ENCODE measurements around the gene ASCL1.

ASCL1 gene

DNA sequence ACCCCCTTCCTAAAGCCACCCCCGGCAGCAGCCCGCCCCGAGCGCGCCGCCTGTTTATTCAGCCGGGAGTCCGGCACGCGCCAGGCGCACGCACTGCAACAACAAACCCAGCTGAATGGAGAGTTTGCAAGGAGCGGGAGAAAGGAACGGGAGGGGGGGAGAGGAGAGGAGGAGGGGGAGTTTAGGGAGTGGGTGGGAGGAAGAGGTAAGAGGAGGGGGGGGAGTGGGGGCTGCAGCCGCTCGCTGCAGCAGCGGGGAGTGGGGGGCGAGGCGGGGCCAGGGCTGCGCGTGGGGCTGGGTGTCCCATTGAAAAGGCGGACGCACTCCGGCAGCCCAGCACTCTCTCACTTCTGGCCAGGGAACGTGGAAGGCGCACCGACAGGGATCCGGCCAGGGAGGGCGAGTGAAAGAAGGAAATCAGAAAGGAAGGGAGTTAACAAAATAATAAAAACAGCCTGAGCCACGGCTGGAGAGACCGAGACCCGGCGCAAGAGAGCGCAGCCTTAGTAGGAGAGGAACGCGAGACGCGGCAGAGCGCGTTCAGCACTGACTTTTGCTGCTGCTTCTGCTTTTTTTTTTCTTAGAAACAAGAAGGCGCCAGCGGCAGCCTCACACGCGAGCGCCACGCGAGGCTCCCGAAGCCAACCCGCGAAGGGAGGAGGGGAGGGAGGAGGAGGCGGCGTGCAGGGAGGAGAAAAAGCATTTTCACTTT is at the start of gene ASCL1:
Gene ASCL1, plus strand, starts transcription at position 336 of the 712 bp plus-strand sequence. CDS start 571 bp downstream, outside the sequence.
- in situ Hi-C loops (cut with MboI; ENCODE audit: low sequenced_read_pairs): no loop called here

DNA sequence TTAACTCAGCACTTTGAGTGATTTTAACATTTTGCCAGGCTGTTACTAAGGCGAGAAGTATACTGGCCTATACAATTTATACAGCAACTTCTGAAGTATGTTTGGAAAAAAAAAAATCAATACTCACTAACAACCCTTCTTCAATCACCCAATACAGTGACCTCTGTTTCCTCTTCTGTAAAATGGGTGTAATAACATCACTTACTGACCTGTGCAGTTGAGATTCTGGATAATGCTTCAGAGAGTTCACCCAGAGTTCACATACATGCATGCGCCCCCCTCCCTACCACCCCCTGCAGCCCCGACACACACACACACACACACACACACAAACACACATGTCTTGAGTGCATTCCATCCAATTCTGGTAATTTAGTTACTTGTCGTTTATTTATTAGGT is 49.6 kb upstream of the ASCL1 start:
- in situ Hi-C loops (cut with MboI; ENCODE audit: low sequenced_read_pairs): no loop called here

GRCh38 chr12:102910137-102910536 is 47.3 kb upstream of the ASCL1 start:
- in situ Hi-C loops (cut with MboI; ENCODE audit: low sequenced_read_pairs): no loop called here

DNA sequence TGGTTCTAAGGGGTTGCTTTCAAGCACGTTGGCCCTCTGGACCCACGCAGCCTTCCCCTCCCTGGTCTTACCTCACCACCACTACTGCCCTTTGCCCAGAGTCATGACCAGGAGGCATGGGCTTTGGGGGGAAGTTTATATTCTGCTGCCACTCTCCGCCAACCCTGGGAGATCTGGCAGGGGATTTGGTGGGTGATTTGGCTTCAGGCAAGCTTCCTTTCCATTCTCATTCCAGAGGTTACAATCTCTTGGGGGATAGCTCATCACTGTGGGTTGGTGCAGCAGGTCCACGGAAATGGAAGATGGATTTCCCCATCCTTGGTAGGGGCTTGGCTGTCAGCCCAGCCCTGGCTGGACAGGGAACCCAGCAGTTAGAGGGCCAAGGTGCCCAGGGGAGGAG is 46.7 kb upstream of the ASCL1 start:
- in situ Hi-C loops (cut with MboI; ENCODE audit: low sequenced_read_pairs): no loop called here

GRCh38 chr12:102911320-102911719 is 46.2 kb upstream of the ASCL1 start:
- in situ Hi-C loops (cut with MboI; ENCODE audit: low sequenced_read_pairs): no loop called here

DNA sequence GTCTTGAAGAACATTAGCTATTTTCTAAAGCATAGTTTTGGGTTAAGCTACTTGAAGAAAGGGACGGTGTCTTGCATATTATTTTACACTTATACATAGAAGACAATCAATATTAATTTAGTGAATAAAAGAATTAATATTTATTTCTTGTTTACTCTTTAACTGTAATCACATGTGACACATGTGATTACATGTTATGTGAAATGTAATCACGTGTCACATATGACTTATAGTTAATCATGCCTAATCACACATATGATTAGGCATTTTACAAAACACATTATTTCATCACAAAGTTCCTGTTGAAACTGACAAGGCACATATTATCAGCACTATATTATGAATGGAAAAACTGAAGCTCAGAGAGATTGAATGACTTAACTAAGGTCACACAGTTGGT is 45.2 kb upstream of the ASCL1 start:
- in situ Hi-C loops (cut with MboI; ENCODE audit: low sequenced_read_pairs): no loop called here

DNA sequence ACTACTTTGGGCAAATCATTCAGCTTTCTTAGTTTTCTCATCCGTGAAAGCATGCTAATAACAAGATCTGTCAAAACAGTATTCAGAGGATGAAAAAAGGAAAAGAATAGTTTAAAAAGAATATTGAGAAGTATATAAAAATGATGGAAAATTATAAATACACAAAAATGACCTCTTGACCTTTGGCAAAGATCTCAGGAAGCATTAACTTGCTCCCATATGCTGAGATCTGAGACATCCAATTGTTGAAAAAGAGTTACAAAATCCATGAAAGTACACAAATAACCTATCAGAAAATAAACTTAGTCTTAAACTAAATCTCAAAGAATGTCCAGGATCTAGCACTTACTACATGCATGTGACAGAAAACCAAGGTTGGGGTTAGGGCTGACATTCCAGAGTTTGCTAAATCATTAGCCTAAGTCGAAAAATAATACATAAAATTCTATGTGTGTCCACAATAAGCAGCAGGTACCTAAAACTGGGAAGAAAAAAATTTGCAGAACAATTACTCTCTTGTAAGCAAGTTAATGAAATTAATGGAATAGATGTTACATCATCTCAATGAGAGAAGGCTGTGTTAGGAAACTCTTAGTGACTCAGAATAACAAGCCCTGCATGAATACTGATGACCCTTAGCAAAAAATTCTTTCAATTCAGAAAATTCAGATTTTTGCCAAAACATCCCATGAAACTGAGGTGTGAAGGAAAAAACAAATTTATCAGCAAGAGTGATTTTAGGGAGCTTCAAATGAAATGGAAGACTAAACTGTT is 43.8 kb upstream of the ASCL1 start:
- in situ Hi-C loops (cut with MboI; ENCODE audit: low sequenced_read_pairs): no loop called here

GRCh38 chr12:102916252-102917025 is 41.0 kb upstream of the ASCL1 start:
- in situ Hi-C loops (cut with MboI; ENCODE audit: low sequenced_read_pairs): no loop called here

- in situ Hi-C loops (cut with MboI; ENCODE audit: low sequenced_read_pairs): no loop called here
Measured at GRCh38 chr12:102917026-102917787, 40.3 kb upstream of the ASCL1 start, which contains the start of gene PAH. TSS of gene PAH (minus strand) at chr12:102917244. CDS start at chr12:102917130, 114 bp downstream.

DNA sequence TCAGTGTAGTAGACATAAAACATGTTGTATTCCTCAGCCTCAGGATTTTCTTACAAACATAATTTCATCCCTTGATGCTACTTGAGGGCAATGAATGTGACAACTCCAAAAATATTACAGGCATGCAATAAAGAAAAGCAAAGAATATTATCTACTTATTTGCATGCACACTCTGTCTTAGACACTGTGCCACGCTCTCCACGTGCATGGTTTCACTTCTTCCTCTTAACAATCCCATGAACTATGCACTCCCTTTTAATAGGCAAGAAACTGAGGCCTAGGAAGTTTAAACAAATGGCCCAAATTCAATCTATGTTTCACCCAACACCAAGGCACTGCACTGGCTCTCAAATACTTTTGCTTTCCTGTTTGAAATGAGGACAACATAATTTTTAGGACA is 38.6 kb upstream of the ASCL1 start:
- in situ Hi-C loops (cut with MboI; ENCODE audit: low sequenced_read_pairs): no loop called here

- in situ Hi-C loops (cut with MboI; ENCODE audit: low sequenced_read_pairs): no loop called here
Measured at GRCh38 chr12:102920271-102920670, 37.2 kb upstream of the ASCL1 start.

- in situ Hi-C loops (cut with MboI; ENCODE audit: low sequenced_read_pairs): no loop called here
Measured at GRCh38 chr12:102921240-102921639, 36.2 kb upstream of the ASCL1 start.

GRCh38 chr12:102927220-102927619 is 30.3 kb upstream of the ASCL1 start:
- in situ Hi-C loops (cut with MboI; ENCODE audit: low sequenced_read_pairs): loop anchor here (25.0 kb wide), 1 partner anchor 635 kb away; no protein-coding TSS in a partner anchor

DNA sequence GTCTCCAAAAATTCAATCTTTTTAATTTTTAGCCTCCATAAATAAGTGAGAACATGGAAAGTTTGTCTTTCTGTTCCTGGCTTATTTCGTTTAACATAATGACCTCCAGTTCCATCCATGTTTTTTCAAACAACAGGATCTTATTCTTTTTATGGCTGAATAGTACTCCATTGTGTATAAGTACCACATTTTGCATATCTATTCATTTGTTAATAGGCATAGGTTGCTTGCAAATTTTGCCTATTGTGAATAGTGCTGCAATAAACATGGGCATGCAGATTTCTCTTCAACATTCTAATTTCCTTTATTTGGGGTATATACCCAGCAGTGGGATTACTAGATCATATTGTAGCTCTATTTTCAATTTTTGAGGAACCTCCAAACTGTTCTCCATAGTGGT is 24.3 kb upstream of the ASCL1 start:
- in situ Hi-C loops (cut with MboI; ENCODE audit: low sequenced_read_pairs): loop anchor here (25.0 kb wide), 1 partner anchor 629 kb away; no protein-coding TSS in a partner anchor

DNA sequence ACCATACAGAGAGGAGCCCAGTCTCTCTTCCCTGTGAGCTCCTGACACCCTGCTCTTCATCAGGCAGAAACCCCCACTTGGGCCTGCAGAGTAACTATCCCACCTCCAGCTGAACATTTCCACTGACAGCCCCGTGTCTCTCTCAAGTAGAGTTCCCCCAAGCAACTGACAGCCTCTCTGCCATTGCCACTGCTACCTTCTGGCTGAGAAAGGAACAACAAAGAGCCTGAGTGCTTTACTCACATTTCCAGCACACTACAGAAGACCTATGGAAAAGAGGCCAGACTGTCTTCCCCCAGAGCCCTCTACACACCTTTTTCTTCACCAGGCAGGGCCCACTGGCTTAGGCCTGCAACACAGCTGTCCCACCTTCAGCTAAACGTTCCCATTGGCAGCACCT is 18.4 kb upstream of the ASCL1 start:
- in situ Hi-C loops (cut with MboI; ENCODE audit: low sequenced_read_pairs): loop anchor here (25.0 kb wide), 1 partner anchor 623 kb away; no protein-coding TSS in a partner anchor

GRCh38 chr12:102939670-102940222 is 17.7 kb upstream of the ASCL1 start:
- in situ Hi-C loops (cut with MboI; ENCODE audit: low sequenced_read_pairs): loop anchor here (25.0 kb wide), 1 partner anchor 623 kb away; no protein-coding TSS in a partner anchor

GRCh38 chr12:102946042-102946441 is 11.4 kb upstream of the ASCL1 start:
- in situ Hi-C loops (cut with MboI; ENCODE audit: low sequenced_read_pairs): loop anchor here (25.0 kb wide), 1 partner anchor 616 kb away; no protein-coding TSS in a partner anchor

GRCh38 chr12:102948941-102949352 is 8.5 kb upstream of the ASCL1 start:
- in situ Hi-C loops (cut with MboI; ENCODE audit: low sequenced_read_pairs): loop anchor here (25.0 kb wide), 1 partner anchor 613 kb away; no protein-coding TSS in a partner anchor

GRCh38 chr12:102950107-102950949 is 7.1 kb upstream of the ASCL1 start:
- in situ Hi-C loops (cut with MboI; ENCODE audit: low sequenced_read_pairs): no loop called here
